Endothelial cell of umbilical vein (primary cell): ENCODE data around the gene NTN1.

Experiments
- CTCF ChIP-seq, 2 donors: IDR thresholded peaks; 1 replicate in 1 of 2; 2 replicates in 1 of 2; pipeline ENCODE4 v1.5.1; 2011; ENCODE audit warnings: low read length in 2 of 2, mild to moderate bottlenecking in 2 of 2, moderate library complexity in 2 of 2, control low read depth in 1 of 2, inconsistent platforms in 1 of 2, low read depth in 1 of 2; ENCODE audit not compliant: insufficient read depth in 1 of 2; ENCODE audit errors: extremely low read depth in 1 of 2
- EZH2 ChIP-seq: IDR thresholded peaks from 2 replicates; pipeline ENCODE4 v1.6.1; 2012; ENCODE audit warnings: borderline replicate concordance, low read depth, mild to moderate bottlenecking, moderate library complexity, low read length, inconsistent platforms; ENCODE audit not compliant: severe bottlenecking
- GATA2 ChIP-seq: IDR thresholded peaks from 2 replicates; pipeline ENCODE4 v1.7.0; 2011; ENCODE audit warnings: low read depth, mild to moderate bottlenecking, moderate library complexity, mixed read lengths, low read length; ENCODE audit not compliant: insufficient read length, insufficient read depth
- MAX ChIP-seq: IDR thresholded peaks from 2 replicates; pipeline ENCODE4 v1.6.1; 2011; ENCODE audit not compliant: insufficient read depth, insufficient read length
- MYC ChIP-seq: IDR thresholded peaks from one replicate; pipeline ENCODE4 v1.6.1; 2011; ENCODE audit warnings: mild to moderate bottlenecking, low read depth, low read length
- POLR2A ChIP-seq: IDR thresholded peaks from 2 replicates; pipeline ENCODE4 v1.6.1; 2012; ENCODE audit warnings: low read depth, mild to moderate bottlenecking, control low read depth, low read length
- POLR2AphosphoS5 ChIP-seq: IDR thresholded peaks from 2 replicates; pipeline ENCODE4 v1.6.1; 2012; ENCODE audit warnings: low read depth, mild to moderate bottlenecking, control low read depth, low read length, moderate library complexity; ENCODE audit not compliant: insufficient read depth

GRCh38 chr17:9054126-9054975 lies 33.0 kb downstream of the NTN1 start:
- TF ChIP-seq POLR2AphosphoS5 (no peak), EZH2 (no peak), CTCF (IDR thresholded peaks at IDR 0.05; ENCODE audit: extremely low read depth in 1 of 2, insufficient read depth in 1 of 2, low read depth in 1 of 2, low read length in 2 of 2) (no peak), POLR2A (no peak), MYC (no peak), MAX (no peak), GATA2 (no peak)
